Right atrium auricular region (tissue), 2 donors: Measurements from ENCODE around the gene NR2F1-AS1. TPM values are rescaled to one million over a fixed set of nuclear protein-coding genes. Genes with fewer than 3 reads are reported as not detected.

ENCODE experiments used
- DNase-seq: peaks from one replicate; pipeline ENCODE4 v3.0.0-alpha.2; 2019; ENCODE audit warnings: low spot score
- H3K27ac ChIP-seq, 2 donors: fragments of 200-600 bp; sonication (generic); 1 replicate in 1 of 2; 2 replicates in 1 of 2; pipeline ENCODE4 v1.5.1; 2016 to 2019
- H3K27me3 ChIP-seq, 2 donors: fragments of 200-600 bp; sonication (generic); one replicate each; pipeline versions ENCODE4 v1.5.1 to v1.6.0; 2017 to 2019
- H3K36me3 ChIP-seq: fragments of 200-600 bp; sonication (generic); one replicate; pipeline ENCODE4 v1.5.1; 2016
- H3K4me1 ChIP-seq, 2 donors: fragments of 200-600 bp; sonication (generic); one replicate each; pipeline versions ENCODE4 v1.5.1 to v1.6.0; 2017 to 2019
- H3K4me3 ChIP-seq, 2 donors: fragments of 200-600 bp; sonication (generic); 1 replicate in 1 of 2; 2 replicates in 1 of 2; pipeline ENCODE4 v1.5.1; 2017 to 2019; ENCODE audit warnings: mild to moderate bottlenecking in 1 of 2, moderate library complexity in 1 of 2
- H3K9me3 ChIP-seq, 2 donors: fragments of 200-600 bp; sonication (generic); one replicate each; pipeline ENCODE4 v1.5.1; 2019
- CTCF ChIP-seq, 2 donors: fragments of 200-600 bp; sonication (generic); IDR thresholded peaks; one replicate each; pipeline ENCODE4 v1.5.1; 2019; ENCODE audit warnings: antibody characterized with exemption in 2 of 2
- total RNA-seq, 2 donors: library from RNA; depleted of rRNA; stranded (reverse); fragments of >200 nt; gene quantifications; one replicate each; pipeline ENCODE4 v1.1.0, GENCODE V29; 2016

The NR2F1-AS1 gene
- total RNA-seq, 2 donors from 2014 or later: 7.1 to 11.0 TPM

DNA sequence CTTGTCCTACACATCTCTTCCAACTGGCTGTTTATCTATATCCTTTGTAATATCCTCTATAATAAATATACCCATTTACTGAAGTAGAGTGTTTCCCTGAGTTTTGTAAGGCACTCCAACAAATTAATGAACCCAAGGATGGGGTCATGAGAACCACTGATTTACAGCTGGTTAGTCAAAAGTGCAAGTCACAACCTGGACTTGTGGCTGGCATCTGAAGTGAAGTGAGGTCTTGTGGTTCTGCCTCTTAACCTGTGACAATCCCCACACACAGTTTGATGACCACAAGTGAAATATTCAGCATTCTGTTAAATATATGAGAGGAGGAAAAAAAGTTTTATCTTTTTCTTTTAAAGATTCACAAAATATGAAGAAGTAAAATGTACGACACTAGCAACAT, 126.1 kb downstream of the NR2F1-AS1 start:
- Histone ChIP-seq H3K36me3 (no peaks in the 10 kb centered on the region), H3K4me1 (no peaks in the 10 kb centered on the region), H3K27ac (no peak overlapping the region), H3K27me3 (no peaks in the 10 kb centered on the region), H3K4me3 (no peak overlapping the region), H3K9me3 (no peaks in the 10 kb centered on the region)
- no peak for DNase-seq
- TF ChIP-seq CTCF (IDR thresholded peaks at IDR 0.05): no peak

DNA sequence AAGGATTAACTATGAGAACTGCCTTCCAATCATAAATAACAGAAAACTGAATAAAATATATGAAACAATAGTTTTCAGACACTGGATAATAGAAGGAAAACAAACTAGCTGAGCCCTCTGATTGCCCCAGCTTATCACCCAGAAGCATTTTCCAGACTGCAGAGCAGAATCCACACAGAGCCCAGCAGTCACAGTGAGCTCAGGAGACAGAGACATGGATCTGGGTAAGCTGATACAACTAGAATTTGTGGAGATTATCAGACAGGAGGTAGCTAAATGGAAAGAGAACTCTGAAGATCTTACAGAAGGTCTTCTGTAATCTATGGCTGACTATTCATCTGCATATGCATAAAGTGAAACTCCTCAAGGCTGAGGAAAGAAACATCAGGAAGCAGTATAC, 128.8 kb downstream of the NR2F1-AS1 start:
- Histone ChIP-seq H3K36me3 (no peaks in the 10 kb centered on the region), H3K27ac (no peak overlapping the region), H3K4me3 (no peak overlapping the region), H3K4me1 (no peaks in the 10 kb centered on the region), H3K9me3 (no peaks in the 10 kb centered on the region), H3K27me3 (no peaks in the 10 kb centered on the region)
- TF ChIP-seq CTCF (IDR thresholded peaks at IDR 0.05): no peak
- DNase-seq: no peak

GRCh38 chr5:93438124-93438523, 142.9 kb downstream of the NR2F1-AS1 start:
- peaks cover 0 to 5% of the 10 kb centered on the region in 2 donors for H3K9me3 ChIP-seq
- no peak for TF ChIP-seq CTCF (IDR thresholded peaks at IDR 0.05)
- H3K27me3 ChIP-seq: no peaks in the 10 kb centered on the region
- no peaks in the 10 kb centered on the region for H3K36me3 ChIP-seq
- no peak for DNase-seq
- H3K4me1 ChIP-seq: no peaks in the 10 kb centered on the region
- H3K4me3 ChIP-seq: no peak overlapping the region
- H3K27ac ChIP-seq: no peak overlapping the region

GRCh38 chr5:93436083-93436482, 144.9 kb downstream of the NR2F1-AS1 start:
- Histone ChIP-seq H3K27me3 (no peaks in the 10 kb centered on the region), H3K4me3 (no peak overlapping the region), H3K27ac (no peak overlapping the region), H3K4me1 (no peaks in the 10 kb centered on the region), H3K9me3 (no peaks in the 10 kb centered on the region), H3K36me3 (no peaks in the 10 kb centered on the region)
- DNase-seq: no peak
- TF ChIP-seq CTCF (IDR thresholded peaks at IDR 0.05): no peak

DNA sequence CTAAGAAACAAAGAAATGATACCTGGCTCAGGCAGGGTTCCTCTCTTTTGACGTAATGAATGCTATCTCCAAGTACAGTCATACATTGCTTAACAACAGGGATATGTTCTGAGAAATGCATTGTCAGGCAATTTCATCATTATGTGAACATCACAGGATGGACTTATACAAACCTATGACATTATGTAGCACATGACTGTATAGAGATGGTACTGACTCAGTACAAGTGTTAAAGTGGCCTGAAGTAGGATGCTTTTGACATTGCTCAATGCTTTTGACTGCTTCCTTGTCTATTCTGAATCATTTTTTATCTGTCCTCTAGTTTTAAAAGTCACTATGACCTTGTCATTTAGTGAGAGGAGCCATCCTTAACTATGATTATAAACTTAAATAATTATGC, 147.6 kb downstream of the NR2F1-AS1 start:
- Histone ChIP-seq H3K27ac (no peak overlapping the region), H3K27me3 (no peaks in the 10 kb centered on the region), H3K36me3 (no peaks in the 10 kb centered on the region), H3K9me3 (no peaks in the 10 kb centered on the region), H3K4me1 (no peaks in the 10 kb centered on the region), H3K4me3 (no peak overlapping the region)
- TF ChIP-seq CTCF (IDR thresholded peaks at IDR 0.05): no peak
- DNase-seq: no peak

DNA sequence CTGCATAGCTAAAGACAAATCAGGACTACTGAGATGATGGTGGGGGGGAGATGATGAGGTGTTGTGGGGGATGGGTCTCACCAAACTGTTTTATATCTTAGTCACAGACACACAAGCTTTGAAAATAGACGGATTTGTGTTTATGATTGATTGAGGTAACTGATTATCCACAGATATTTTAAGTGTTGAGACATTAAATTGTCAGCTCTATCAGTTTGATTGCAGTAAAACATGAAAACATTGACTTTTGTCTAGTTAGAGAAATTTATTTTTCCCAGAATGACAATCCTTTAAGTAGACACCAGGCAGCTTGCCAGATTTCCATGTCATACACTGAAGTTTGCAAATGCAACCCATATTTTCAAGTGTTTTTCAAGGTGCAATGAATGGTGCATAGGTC, 149.8 kb downstream of the NR2F1-AS1 start:
- no peaks in the 10 kb centered on the region for H3K27me3 ChIP-seq
- H3K4me1 ChIP-seq: no peaks in the 10 kb centered on the region
- no peak for DNase-seq
- no peaks in the 10 kb centered on the region for H3K9me3 ChIP-seq
- H3K36me3 ChIP-seq: no peaks in the 10 kb centered on the region
- H3K27ac ChIP-seq: no peak overlapping the region
- no peak for TF ChIP-seq CTCF (IDR thresholded peaks at IDR 0.05)
- H3K4me3 ChIP-seq: no peak overlapping the region
